ENCODE measurements around the gene AGO1. TPM values are rescaled to one million over a fixed set of nuclear protein-coding genes. Genes with fewer than 3 reads are reported as not detected.

Gene AGO1
- total RNA-seq, 2 donors from 2014 or later = 31.8 to 52.0 TPM

DNA sequence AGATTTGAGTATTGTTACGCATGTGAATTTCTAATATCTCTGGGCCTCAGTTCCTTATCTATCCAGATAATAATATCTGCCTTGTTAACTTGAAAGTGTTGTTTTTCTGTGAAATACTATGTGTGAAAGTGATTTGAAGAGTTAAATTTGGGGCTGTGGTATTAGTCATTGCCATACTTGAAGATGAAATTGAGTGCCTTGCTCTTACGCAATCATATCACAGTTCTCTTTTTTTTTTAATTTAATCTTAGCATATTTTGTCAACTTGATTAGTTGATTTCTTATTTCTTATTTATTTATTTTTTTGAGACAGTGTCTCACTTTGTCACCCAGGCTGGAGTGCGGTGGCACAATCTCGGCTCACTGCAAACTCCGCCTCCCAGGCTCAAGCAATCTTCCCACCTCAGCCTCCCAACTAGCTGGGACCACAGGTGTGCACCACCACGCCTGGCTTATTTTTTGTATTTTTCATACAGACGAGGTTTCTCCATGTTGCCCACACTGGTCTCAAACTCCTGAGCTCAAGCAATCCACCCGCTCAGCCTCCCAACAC lies 44.2 kb upstream of the AGO1 start:
- Histone ChIP-seq H3K27me3 (replicated peaks; ENCODE audit: insufficient read depth) (no peaks in the 10 kb centered on the region), H3K9me3 (no peaks in the 10 kb centered on the region), H3K4me3 (no peak overlapping the region), H3K27ac (no peak overlapping the region), H3K36me3 (peaks cover 4 to 9% of the 10 kb centered on the region in 2 donors), H3K4me1 (replicated peaks) (no peaks in the 10 kb centered on the region)
- DNase-seq (ENCODE audit: low spot score) = no peak
- no peak for TF ChIP-seq POLR2A (IDR thresholded peaks at IDR 0.05)
- no peak for TF ChIP-seq POLR2AphosphoS5 (IDR thresholded peaks at IDR 0.05)
- TF ChIP-seq, protein P1, sequence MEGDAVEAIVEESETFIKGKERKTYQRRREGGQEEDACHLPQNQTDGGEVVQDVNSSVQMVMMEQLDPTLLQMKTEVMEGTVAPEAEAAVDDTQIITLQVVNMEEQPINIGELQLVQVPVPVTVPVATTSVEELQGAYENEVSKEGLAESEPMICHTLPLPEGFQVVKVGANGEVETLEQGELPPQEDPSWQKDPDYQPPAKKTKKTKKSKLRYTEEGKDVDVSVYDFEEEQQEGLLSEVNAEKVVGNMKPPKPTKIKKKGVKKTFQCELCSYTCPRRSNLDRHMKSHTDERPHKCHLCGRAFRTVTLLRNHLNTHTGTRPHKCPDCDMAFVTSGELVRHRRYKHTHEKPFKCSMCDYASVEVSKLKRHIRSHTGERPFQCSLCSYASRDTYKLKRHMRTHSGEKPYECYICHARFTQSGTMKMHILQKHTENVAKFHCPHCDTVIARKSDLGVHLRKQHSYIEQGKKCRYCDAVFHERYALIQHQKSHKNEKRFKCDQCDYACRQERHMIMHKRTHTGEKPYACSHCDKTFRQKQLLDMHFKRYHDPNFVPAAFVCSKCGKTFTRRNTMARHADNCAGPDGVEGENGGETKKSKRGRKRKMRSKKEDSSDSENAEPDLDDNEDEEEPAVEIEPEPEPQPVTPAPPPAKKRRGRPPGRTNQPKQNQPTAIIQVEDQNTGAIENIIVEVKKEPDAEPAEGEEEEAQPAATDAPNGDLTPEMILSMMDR (IDR thresholded peaks at IDR 0.05) = no peak
- intact Hi-C loops (cut with DNase I) = no loop called here
- 95% methylated on average over 8 of the region's 8 CpGs for WGBS

DNA sequence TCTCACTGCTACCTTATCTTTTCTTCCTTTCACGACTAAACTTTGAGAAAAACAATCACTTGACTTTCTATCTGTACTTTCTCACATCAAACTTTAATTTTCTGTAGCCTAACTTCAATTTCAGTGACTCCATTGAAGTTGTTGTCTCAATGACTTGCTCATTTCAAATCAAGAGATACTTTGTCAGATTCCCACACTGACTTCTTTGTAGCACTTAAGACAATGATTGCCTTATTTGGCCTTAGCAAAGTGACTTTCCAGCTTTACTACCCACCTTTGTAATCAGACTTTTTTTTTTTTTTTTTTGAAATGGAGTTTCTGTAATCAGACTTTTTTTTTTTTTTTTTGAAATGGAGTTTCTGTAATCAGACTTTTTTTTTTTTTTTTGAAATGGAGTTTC lies 38.2 kb upstream of the AGO1 start:
- H3K4me1 ChIP-seq (replicated peaks) = no peaks in the 10 kb centered on the region
- H3K4me3 ChIP-seq = no peak overlapping the region
- WGBS = 60% methylated on average over 1 of the region's 1 CpG
- H3K27me3 ChIP-seq (replicated peaks; ENCODE audit: insufficient read depth) = no peaks in the 10 kb centered on the region
- intact Hi-C loops (cut with DNase I) = no loop called here
- peaks cover 0 to 4% of the 10 kb centered on the region in 2 donors for H3K36me3 ChIP-seq
- no peak for DNase-seq (ENCODE audit: low spot score)
- no peak overlapping the region for H3K27ac ChIP-seq
- TF ChIP-seq POLR2AphosphoS5 (IDR thresholded peaks at IDR 0.05) = no peak
- TF ChIP-seq POLR2A (IDR thresholded peaks at IDR 0.05) = no peak
- TF ChIP-seq, protein P1 (IDR thresholded peaks at IDR 0.05) = no peak
- H3K9me3 ChIP-seq = no peaks in the 10 kb centered on the region

- no peak overlapping the region for H3K27ac ChIP-seq
- no peak for DNase-seq (ENCODE audit: low spot score)
Observed at GRCh38 chr1:35845766-35846165, 37.2 kb upstream of the AGO1 start.

DNA sequence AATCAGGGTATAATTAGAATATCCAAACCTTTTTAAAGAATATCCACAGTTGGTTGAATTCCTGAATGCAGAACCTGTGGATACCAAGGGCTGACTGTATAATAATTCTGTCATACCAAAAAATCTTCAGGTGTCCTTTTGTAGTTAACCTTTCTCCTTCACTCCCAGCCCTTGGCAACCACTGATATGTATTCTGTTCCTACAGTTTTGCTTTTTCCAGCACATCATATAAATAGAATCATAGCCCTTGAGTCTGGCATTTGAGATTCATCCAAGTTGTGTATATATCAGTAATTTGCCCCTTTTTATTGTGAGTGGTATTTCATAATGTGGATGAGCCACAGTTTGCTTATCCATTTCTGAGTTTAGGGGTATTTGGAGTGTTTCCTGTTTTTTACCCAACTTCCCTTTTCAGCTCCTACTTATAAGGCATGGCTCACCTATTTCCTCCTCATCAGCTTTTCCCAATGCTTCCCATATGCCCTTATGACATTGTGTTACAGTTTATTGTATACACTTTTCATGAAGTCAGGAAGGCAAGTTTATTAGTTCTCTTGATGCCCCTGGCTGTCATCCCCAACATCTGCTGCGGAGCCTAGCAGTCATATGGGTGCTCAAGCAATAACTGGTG lies 35.0 kb upstream of the AGO1 start:
- WGBS = 79% methylated on average over 1 of the region's 1 CpG
- Histone ChIP-seq H3K9me3 (no peaks in the 10 kb centered on the region), H3K4me3 (no peak overlapping the region), H3K27ac (no peak overlapping the region), H3K36me3 (no peaks in the 10 kb centered on the region), H3K4me1 (replicated peaks) (no peaks in the 10 kb centered on the region), H3K27me3 (replicated peaks; ENCODE audit: insufficient read depth) (no peaks in the 10 kb centered on the region)
- no peak for DNase-seq (ENCODE audit: low spot score)
- TF ChIP-seq, protein P1 (IDR thresholded peaks at IDR 0.05) = no peak
- TF ChIP-seq POLR2A (IDR thresholded peaks at IDR 0.05) = no peak
- TF ChIP-seq POLR2AphosphoS5 (IDR thresholded peaks at IDR 0.05) = no peak
- intact Hi-C loops (cut with DNase I) = no loop called here

More at GRCh38 chr1:35845766-35846165, 37.2 kb upstream of the AGO1 start:
- Histone ChIP-seq H3K27me3 (replicated peaks; ENCODE audit: insufficient read depth) (no peaks in the 10 kb centered on the region), H3K4me1 (replicated peaks) (no peaks in the 10 kb centered on the region), H3K4me3 (no peak overlapping the region), H3K9me3 (no peaks in the 10 kb centered on the region), H3K36me3 (peaks cover 0 to 4% of the 10 kb centered on the region in 2 donors)
- intact Hi-C loops (cut with DNase I) = no loop called here
- WGBS = 25% methylated on average over 1 of the region's 1 CpG
- no peak for TF ChIP-seq POLR2A (IDR thresholded peaks at IDR 0.05)
- no peak for TF ChIP-seq POLR2AphosphoS5 (IDR thresholded peaks at IDR 0.05)
- TF ChIP-seq, protein P1 (IDR thresholded peaks at IDR 0.05) = no peak

DNA sequence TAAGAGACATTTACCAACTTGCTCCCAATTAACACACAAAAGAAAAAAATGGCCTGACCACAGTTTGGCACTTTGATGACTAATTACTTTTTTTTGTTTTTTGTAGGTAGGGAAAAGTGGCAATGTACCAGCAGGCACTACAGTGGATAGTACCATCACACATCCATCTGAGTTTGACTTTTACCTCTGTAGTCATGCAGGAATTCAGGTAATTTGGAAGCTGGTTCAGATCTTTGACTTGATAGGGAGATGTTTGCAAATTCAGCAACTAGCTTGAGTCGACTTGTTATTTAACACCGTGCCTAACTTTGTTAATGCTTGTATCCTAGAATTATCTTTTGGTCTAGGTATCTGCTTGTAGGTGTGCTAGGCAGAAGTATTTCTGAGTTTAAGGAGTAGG lies 33.0 kb upstream of the AGO1 start:
- H3K9me3 ChIP-seq = no peaks in the 10 kb centered on the region
- H3K36me3 ChIP-seq = no peaks in the 10 kb centered on the region
- H3K27me3 ChIP-seq (replicated peaks; ENCODE audit: insufficient read depth) = no peaks in the 10 kb centered on the region
- H3K27ac ChIP-seq = peak overlapping the region; percentile 57 to 64
- no peak overlapping the region for H3K4me3 ChIP-seq
- no peak for DNase-seq (ENCODE audit: low spot score)
- intact Hi-C loops (cut with DNase I) = no loop called here
- H3K4me1 ChIP-seq (replicated peaks) = peaks cover 5% of the 10 kb centered on the region
- WGBS = 27% methylated on average over 2 of the region's 2 CpGs
- TF ChIP-seq, protein P1 (IDR thresholded peaks at IDR 0.05) = no peak
- TF ChIP-seq POLR2A (IDR thresholded peaks at IDR 0.05) (no peak), POLR2AphosphoS5 (IDR thresholded peaks at IDR 0.05) (no peak)
